NCI-H1694 (cell line): ENCODE results near the gene MTOR.

ENCODE experiments used
- DNase-seq: peaks from one replicate; lab custom pipeline; 2025; lab: John Stamatoyannopoulos, UW

The MTOR gene

GRCh38 chr1:11150326-11150725 is 112.0 kb downstream of the MTOR start:
- DNase-seq = no peak

- no peak for DNase-seq
Measured at GRCh38 chr1:11147197-11147770, 115.1 kb downstream of the MTOR start.

GRCh38 chr1:11145741-11146140 is 116.6 kb downstream of the MTOR start:
- DNase-seq = no peak

GRCh38 chr1:11144570-11145256 is 117.6 kb downstream of the MTOR start:
- no peak for DNase-seq

- DNase-seq = no peak
Measured at GRCh38 chr1:11143907-11144306, 118.4 kb downstream of the MTOR start.

GRCh38 chr1:11143401-11143800 is 119.0 kb downstream of the MTOR start:
- no peak for DNase-seq

GRCh38 chr1:11142618-11143391 is 119.5 kb downstream of the MTOR start:
- no peak for DNase-seq

GRCh38 chr1:11138952-11139351 is 123.4 kb downstream of the MTOR start:
- DNase-seq = no peak

- DNase-seq = no peak
Measured at GRCh38 chr1:11138029-11138428, 124.3 kb downstream of the MTOR start.

- DNase-seq = no peak
Measured at GRCh38 chr1:11134898-11135266, 127.5 kb downstream of the MTOR start.

GRCh38 chr1:11134251-11134897 is 128.0 kb downstream of the MTOR start:
- no peak for DNase-seq

GRCh38 chr1:11132563-11133293 is 129.6 kb downstream of the MTOR start:
- no peak for DNase-seq

GRCh38 chr1:11131816-11132215 is 130.5 kb downstream of the MTOR start:
- no peak for DNase-seq

GRCh38 chr1:11130406-11130805 is 131.9 kb downstream of the MTOR start:
- DNase-seq = no peak

GRCh38 chr1:11129649-11130390 is 132.5 kb downstream of the MTOR start:
- DNase-seq = no peak

GRCh38 chr1:11126569-11126968 is 135.8 kb downstream of the MTOR start:
- DNase-seq = no peak

GRCh38 chr1:11125931-11126330 is 136.4 kb downstream of the MTOR start:
- no peak for DNase-seq

- DNase-seq = no peak
Measured at GRCh38 chr1:11124965-11125364, 137.4 kb downstream of the MTOR start.

- no peak for DNase-seq
Measured at GRCh38 chr1:11116318-11116717, 146.0 kb downstream of the MTOR start.

GRCh38 chr1:11114966-11115365 is 147.4 kb downstream of the MTOR start:
- no peak for DNase-seq

- DNase-seq = no peak
Measured at GRCh38 chr1:11109047-11109760, 153.1 kb downstream of the MTOR start.
